HG02759 (cell line): ENCODE measurements around the gene FARS2.

Experiments used
- ATAC-seq: cut with Tn5 transposase; IDR thresholded peaks from one replicate; pipeline ENCODE4 v1.9.1; 2021; ENCODE audit warnings: mild to moderate bottlenecking, moderate library complexity; ENCODE audit not compliant: unreplicated experiment

FARS2 gene

GRCh38 chr6:5744497-5744896 lies 483.2 kb downstream of the FARS2 start:
- no peak for ATAC-seq

DNA sequence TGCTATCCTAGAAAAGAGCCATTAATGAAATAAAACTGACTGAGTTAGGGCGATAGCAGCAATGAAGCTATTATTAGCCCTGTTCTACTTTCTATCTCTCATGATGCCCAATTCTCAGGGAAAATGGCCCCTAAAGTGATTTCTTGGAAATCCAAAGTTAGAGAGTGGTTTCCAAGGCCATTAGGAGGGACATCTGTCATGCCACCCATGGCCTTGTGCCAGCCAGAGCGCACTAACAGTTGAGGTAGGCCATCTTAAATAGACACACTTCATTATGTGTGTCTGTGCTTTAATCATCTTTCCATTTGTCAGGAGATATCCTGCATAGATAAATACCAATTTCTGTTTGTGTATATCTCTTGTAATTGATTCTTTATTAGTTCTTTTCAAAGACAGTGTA lies 483.8 kb downstream of the FARS2 start:
- ATAC-seq: no peak

GRCh38 chr6:5746053-5746758 lies 484.9 kb downstream of the FARS2 start:
- no peak for ATAC-seq

DNA sequence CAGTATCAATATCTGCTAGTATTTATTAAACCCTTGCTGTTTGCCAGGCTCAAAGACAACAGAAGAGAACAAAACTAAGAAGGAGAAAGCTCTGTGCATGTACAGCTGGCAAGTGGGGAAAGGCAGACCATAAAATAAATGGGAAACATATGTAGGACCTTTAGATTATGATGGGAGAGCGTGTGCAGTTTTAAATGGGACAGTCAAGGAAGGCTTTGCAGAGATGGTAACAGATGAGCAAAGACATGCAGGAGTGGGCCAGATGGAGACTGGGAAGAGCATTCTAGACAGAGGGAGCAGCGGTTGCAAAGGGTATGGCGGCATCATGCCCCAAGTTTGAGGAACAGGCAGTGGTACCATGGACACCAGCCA lies 485.4 kb downstream of the FARS2 start:
- no peak for ATAC-seq

GRCh38 chr6:5747379-5747778 lies 486.1 kb downstream of the FARS2 start:
- no peak for ATAC-seq

DNA sequence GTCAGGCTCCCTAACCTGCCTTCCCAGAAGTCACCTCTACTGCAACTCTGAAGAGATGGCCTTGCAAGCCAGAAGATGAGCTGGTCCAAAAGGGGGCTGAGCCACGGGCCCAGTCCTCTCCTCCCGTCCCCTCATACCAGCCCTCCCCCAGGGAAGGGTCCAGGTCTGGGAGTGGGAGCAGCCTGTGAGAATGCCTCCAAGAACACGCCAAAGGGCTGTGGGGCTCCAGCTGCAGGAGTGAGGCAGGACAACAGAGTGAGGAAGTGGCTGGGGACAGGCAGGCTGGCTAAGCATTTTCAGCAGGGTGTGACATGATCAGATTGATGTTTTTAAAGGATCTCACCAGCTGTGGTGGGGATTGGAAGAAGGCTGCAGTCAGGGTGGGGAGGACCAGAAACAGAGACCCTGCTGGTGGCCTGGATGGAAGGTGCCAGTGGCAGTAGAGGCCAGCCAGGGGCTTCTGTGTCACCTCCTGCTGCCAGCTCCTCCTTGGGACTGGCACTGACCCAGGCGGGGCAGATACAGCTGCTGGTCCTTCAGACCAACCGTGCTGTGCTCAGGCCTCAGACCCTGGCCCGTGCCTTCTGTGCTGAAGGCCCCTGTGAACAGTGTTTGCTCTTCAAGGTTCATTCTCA lies 487.8 kb downstream of the FARS2 start:
- ATAC-seq: no peak

GRCh38 chr6:5749651-5750215 lies 488.4 kb downstream of the FARS2 start:
- no peak for ATAC-seq

- no peak for ATAC-seq
Measured at GRCh38 chr6:5751525-5752390, 490.4 kb downstream of the FARS2 start.

DNA sequence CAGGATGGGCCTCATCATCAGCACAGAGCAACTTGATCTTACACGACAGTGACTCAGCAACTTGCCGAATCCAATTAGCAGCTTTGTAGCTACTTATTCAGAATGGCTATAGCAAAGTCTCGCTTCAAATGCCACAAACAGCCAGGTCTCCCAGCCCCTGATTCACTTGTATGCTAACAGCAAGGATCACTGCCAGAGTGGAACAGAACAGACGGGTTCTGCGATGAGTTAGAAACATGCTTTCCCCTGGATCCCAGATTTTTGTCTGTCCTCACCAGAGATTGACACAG lies 491.0 kb downstream of the FARS2 start:
- no peak for ATAC-seq

DNA sequence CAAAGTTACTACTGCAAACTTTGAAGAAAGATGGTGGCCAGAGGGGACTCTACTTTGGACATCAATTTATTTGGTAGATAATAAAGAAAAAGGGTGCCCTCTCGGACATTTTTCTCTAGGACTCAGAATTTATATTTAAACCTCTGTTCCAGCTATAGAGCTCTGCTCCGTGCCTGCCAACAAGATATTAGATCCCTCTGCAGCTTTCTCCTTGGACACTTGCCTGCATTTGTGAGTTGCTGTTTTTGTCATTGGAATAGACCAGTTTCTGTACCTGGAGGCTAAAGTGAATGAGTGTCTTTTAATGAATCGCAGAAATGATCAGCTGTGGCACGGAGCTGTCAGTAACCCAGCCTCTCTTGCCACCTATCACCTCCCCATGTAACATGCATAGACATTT lies 491.9 kb downstream of the FARS2 start:
- ATAC-seq: no peak

DNA sequence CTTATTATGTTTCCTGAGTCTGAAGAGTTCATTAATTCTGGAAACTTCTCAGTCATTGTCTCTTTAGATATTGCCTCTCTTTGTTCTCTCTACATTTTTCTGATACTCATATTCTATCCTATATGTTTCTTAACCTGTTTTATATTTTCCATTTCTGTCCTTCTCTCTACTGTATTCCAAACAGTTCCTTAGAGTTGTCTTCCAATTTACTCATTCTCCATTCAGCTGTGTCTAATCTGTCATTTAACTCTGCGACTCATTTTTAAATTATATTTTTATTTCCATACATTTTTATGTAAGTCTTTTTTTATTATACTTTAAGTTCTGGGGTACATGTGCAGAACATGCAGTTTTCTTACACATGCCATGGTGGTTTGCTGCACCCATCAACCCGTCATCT lies 493.6 kb downstream of the FARS2 start:
- ATAC-seq: no peak

DNA sequence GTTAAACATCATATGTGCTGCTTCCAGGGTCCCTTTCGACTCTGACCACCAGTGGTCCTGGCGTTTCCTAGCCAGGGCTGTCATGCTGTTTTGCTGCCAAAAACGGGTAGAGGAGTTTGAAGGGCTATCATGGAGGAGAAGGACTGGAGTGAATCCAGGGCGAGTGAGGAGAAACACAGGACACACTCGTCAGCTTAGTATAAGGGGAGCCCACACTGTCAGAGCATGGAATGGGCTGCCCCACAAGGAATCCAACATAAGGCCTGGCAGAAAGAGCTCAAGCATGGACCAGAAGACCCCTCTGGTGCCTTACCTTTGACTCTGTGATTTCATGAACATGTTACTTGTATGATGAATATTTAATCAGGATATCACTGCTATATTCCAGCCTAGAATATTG lies 498.3 kb downstream of the FARS2 start:
- ATAC-seq: no peak

GRCh38 chr6:5761370-5761769 lies 500.1 kb downstream of the FARS2 start:
- no peak for ATAC-seq

GRCh38 chr6:5762561-5762968 lies 501.3 kb downstream of the FARS2 start:
- no peak for ATAC-seq

GRCh38 chr6:5763407-5763806 lies 502.1 kb downstream of the FARS2 start:
- no peak for ATAC-seq

DNA sequence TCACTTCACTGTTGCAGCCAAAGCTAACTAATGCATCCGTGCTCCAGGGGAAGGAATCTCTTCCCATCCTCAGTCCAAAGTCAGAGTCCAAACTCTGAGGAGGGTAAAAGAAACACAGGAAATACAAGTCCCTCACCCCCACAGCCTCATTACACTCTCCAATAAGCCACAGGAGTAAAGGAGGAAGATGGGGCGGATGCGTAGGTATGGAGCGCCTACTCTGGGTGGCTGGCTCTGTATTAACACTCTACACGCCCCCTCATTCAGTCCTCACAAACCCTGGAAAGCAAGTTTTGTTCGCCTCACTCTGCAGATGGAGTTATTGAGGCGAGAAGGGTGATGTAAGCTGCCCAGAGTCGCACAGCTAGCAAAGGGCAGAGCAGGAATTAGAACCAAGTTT lies 502.6 kb downstream of the FARS2 start:
- peak; percentile 39 for ATAC-seq

DNA sequence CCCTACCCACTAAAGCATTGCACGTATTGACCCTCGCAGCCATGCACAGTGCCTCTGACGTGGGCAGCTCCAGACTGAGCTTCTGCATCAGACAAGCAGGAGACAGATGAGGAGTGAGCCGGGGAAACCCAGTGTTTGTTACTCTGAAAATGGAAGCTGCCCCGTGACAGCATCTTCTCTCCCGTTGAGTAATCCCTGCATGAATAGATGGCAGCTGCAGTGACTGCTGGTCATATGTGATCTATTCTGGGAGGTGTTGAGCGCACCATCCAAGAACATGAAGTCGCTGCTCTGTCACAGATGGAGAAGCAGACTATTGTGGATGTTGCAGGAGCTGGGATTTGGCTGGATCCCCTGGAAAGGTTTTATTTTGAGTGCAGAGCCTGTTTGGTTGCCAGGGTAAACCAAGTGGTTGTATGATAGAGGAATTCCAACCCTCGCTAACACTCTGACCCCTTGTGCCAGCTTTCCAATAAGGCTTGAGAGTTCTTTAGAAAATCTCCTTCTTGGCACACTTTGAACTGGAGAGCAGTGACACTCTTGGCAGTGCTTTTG lies 503.2 kb downstream of the FARS2 start:
- no peak for ATAC-seq

GRCh38 chr6:5765141-5765760 lies 503.9 kb downstream of the FARS2 start:
- no peak for ATAC-seq

DNA sequence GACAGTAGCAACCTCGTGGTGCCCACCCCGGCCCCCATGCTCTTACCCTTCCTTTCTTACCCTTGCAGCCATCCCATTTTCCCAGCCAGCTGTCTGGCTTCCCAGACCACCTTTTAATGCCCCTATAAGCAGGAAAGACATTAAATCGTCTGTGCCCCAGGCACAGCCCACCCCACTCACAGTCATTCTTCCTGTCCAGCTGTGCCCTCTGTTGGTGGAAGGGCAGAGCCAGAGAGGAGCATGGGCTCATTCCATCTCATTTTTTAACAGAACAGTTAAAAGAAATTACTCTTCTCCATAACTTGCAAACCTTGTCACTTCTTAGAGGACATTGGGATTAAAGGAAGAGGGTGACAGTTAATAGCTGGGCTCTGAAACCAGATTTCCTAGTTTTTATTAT lies 504.9 kb downstream of the FARS2 start:
- ATAC-seq: no peak

GRCh38 chr6:5767471-5767870 lies 506.2 kb downstream of the FARS2 start:
- no peak for ATAC-seq

DNA sequence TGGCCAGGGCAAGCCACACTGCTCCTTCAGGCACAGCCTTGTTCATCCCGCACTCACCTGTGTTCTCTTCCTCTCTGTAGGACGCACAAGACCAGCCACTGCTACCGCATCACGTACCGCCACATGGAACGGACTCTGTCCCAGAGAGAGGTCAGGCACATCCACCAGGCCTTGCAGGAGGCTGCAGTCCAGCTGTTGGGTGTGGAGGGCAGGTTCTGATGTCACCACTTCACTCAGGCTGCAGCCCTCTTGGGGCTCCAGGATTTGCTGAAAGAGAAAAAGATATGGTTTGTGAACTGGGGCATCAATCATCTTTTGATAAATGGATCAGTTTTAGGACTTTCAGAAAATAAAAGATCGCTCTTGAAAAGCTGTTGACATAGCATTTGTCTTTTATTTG lies 509.9 kb downstream of the FARS2 start:
- no peak for ATAC-seq
